MCF 10A (cell line): ENCODE results near the gene DUSP2. TPM values are rescaled to one million over a fixed set of nuclear protein-coding genes. Genes with fewer than 3 reads are reported as not detected.

Source experiments
- BruUV-seq: library from RNA; stranded (reverse); fragments of 400-500 nt; replicated peaks from 2 replicates; lab custom pipeline; 2021; lab: Mats Ljungman, UMichigan
- CTCF ChIA-PET: fragments of 300-600 bp; sonication (Branson Sonifier 250); formaldehyde crosslinking; extraction: SDS; loops from one replicate; lab custom pipeline; 2021; ENCODE audit warnings: antibody characterized with exemption, inconsistent platforms; lab: Yijun Ruan, JAX
- POLR2A ChIA-PET: fragments of 300-600, 350-650 bp; sonication (Branson Sonifier 250); formaldehyde crosslinking; extraction: SDS; loops from one replicate; lab custom pipeline; 2020; ENCODE audit warnings: antibody characterized with exemption, inconsistent platforms; lab: Yijun Ruan, JAX
- DNase-seq: peaks from one replicate; pipeline ENCODE4 v3.0.0-alpha.2; 2018; ENCODE audit not compliant: unreplicated experiment
- H3K27ac Mint-ChIP-seq: one replicate; pipeline ENCODE4 v1.8.0; 2022; ENCODE audit warnings: mild to moderate bottlenecking, low read depth, mixed read lengths; ENCODE audit not compliant: unreplicated experiment
- H3K27me3 Mint-ChIP-seq: one replicate; pipeline ENCODE4 v1.8.0; 2022; ENCODE audit warnings: mixed read lengths; ENCODE audit not compliant: insufficient read depth, unreplicated experiment
- H3K36me3 Mint-ChIP-seq: one replicate; pipeline ENCODE4 v1.8.0; 2022; ENCODE audit warnings: mild to moderate bottlenecking, moderate library complexity, mixed read lengths; ENCODE audit not compliant: insufficient read depth, unreplicated experiment
- H3K4me1 Mint-ChIP-seq: one replicate; pipeline ENCODE4 v1.8.0; 2022; ENCODE audit warnings: mixed read lengths; ENCODE audit not compliant: insufficient read depth, unreplicated experiment
- H3K4me3 Mint-ChIP-seq: one replicate; pipeline ENCODE4 v1.8.0; 2022; ENCODE audit warnings: mild to moderate bottlenecking, moderate library complexity, mixed read lengths; ENCODE audit not compliant: unreplicated experiment
- H3K9me3 Mint-ChIP-seq: one replicate; pipeline ENCODE4 v1.8.0; 2022; ENCODE audit warnings: mixed read lengths; ENCODE audit not compliant: unreplicated experiment
- intact Hi-C: fragments of 100-400 bp; cut with micrococcal nuclease; formaldehyde crosslinking; loops from 2 replicates; pipeline ENCODE4 v1.14.1; 2022
- total RNA-seq: library from RNA; stranded (reverse); gene quantifications from 2 replicates; pipeline ENCODE4 v1.2.3, GENCODE V29; 2022
- TF ChIP-seq, protein P1 (sequence below): fragments of 200-600 bp; IDR thresholded peaks from one replicate; pipeline ENCODE4 v1.8.0; 2022; ENCODE audit warnings: antibody characterized with exemption, mild to moderate bottlenecking; ENCODE audit not compliant: unreplicated experiment

DUSP2 gene
- total RNA-seq, 1 experiment from 2014 or later: 3.3 TPM

DNA sequence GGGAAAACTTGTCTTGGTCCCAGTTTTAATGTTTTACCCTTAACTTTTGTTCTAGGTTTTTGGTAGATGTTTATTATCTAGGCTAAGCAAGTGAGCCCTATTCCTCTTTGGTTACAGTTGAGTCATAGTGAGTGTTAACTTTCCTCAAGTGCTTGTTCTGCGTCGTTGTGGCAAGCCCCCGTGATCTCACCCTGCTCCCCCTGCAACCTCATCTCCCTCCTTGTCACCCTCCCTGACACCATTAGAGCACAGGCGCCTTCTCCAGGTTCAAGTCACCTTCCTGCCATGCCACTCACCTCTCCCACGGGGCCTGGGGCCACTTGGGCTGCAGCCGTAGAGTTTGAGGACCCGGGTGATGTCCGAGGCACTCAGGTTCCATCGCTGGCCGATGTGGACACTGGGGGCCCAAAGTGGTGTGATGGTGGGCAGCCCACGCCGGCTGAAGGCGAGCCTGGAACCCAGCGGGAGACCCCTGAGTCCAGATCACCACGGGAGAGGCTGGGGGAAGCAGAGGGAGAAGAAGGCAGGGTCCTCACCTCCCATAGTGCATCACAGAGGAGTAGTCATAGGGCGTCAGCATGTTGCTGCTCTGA is 15.6 kb downstream of the DUSP2 start:
- H3K4me1 Mint-ChIP-seq: no peaks in the 10 kb centered on the region
- CTCF ChIA-PET: interaction anchor here (1.0 to 2.2 kb wide), 2 partner anchors 11 to 13 kb away, joined by 5 to 9 read pairs; no protein-coding TSS in a partner anchor
- no peaks in the 10 kb centered on the region for H3K36me3 Mint-ChIP-seq
- TF ChIP-seq, protein P1, sequence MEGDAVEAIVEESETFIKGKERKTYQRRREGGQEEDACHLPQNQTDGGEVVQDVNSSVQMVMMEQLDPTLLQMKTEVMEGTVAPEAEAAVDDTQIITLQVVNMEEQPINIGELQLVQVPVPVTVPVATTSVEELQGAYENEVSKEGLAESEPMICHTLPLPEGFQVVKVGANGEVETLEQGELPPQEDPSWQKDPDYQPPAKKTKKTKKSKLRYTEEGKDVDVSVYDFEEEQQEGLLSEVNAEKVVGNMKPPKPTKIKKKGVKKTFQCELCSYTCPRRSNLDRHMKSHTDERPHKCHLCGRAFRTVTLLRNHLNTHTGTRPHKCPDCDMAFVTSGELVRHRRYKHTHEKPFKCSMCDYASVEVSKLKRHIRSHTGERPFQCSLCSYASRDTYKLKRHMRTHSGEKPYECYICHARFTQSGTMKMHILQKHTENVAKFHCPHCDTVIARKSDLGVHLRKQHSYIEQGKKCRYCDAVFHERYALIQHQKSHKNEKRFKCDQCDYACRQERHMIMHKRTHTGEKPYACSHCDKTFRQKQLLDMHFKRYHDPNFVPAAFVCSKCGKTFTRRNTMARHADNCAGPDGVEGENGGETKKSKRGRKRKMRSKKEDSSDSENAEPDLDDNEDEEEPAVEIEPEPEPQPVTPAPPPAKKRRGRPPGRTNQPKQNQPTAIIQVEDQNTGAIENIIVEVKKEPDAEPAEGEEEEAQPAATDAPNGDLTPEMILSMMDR: no peak
- peaks cover 65% of the 10 kb centered on the region for H3K27me3 Mint-ChIP-seq
- DNase-seq: no peak
- H3K4me3 Mint-ChIP-seq: no peak overlapping the region
- POLR2A ChIA-PET: no interaction called here
- intact Hi-C loops: no loop called here
- BruUV-seq: no TSS peak
- H3K27ac Mint-ChIP-seq: no peak overlapping the region
- no peaks in the 10 kb centered on the region for H3K9me3 Mint-ChIP-seq

DNA sequence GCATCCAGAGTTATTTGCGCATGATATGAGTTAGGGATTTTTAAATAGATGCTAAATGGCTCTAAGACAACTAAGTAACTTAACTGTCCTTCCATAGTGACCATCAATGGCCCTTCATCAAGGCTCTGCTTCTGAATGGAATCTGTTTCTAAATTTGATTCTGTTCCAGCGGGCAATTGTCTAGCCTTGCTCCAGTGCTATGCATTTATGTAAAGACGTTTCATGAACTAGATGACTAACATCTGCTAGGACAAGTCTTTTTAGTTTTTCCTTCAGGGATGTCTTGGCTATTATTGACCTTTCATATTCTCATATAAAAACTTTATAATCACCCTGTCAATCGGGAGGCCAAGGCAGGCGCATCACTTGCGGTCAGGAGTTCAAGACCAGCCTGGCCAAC is 16.8 kb downstream of the DUSP2 start:
- H3K9me3 Mint-ChIP-seq: no peaks in the 10 kb centered on the region
- POLR2A ChIA-PET: no interaction called here
- H3K36me3 Mint-ChIP-seq: no peaks in the 10 kb centered on the region
- peaks cover 67% of the 10 kb centered on the region for H3K27me3 Mint-ChIP-seq
- DNase-seq: no peak
- H3K27ac Mint-ChIP-seq: no peak overlapping the region
- CTCF ChIA-PET: no interaction called here
- BruUV-seq: no TSS peak
- TF ChIP-seq, protein P1: no peak
- H3K4me1 Mint-ChIP-seq: no peaks in the 10 kb centered on the region
- no peak overlapping the region for H3K4me3 Mint-ChIP-seq
- intact Hi-C loops: no loop called here

DNA sequence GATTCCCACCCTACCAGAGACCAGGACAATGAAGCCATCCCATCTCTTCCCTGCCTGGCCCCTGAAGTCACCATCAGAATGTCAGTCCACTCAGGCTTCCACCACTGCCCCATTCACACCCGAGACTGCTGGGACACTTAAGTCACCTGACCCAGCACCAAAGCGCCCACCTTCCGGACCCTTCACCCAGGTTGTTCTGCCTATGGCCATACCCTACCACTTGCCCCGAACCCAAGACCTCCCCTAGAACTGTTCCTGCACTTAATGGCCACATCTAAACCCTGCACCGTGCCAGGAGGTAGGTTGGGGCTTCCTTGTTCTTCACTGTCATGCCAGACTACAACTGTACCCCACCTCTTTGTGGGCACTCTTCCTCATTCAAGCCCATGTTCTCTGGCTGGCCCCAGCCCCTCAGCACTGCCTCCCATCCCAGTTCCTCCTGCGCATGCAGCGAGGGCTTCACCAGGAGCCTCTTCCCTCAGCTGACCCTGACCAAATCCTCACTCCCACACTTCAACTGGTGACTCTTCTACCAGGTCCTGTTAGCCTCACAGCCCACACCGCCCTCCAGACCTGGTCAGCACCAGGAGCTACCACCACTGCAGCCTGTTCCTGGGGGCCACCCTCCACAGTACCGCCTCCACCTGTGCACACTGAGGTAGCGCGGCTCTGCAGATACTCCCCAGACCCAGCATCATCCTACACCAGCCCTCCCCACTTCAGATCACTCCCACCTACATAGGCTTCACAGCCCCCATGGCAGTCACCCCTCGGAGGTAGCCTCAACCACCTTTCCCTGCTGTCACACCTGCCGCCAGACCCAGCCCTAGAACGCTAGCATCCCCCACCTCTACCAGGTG is 20.6 kb downstream of the DUSP2 start:
- Mint-ChIP-seq H3K36me3 (no peaks in the 10 kb centered on the region), H3K4me1 (no peaks in the 10 kb centered on the region), H3K9me3 (no peaks in the 10 kb centered on the region), H3K27ac (no peak overlapping the region), H3K27me3 (peaks cover 67% of the 10 kb centered on the region), H3K4me3 (no peak overlapping the region)
- no peak for DNase-seq
- POLR2A ChIA-PET: no interaction called here
- BruUV-seq: no TSS peak
- TF ChIP-seq, protein P1: no peak
- intact Hi-C loops: no loop called here
- CTCF ChIA-PET: interaction anchor here (0.6 to 0.8 kb wide), 3 partner anchors 13 to 248 kb away, joined by 3 to 5 read pairs (median 4); partner anchors contain the start of gene ASTL

DNA sequence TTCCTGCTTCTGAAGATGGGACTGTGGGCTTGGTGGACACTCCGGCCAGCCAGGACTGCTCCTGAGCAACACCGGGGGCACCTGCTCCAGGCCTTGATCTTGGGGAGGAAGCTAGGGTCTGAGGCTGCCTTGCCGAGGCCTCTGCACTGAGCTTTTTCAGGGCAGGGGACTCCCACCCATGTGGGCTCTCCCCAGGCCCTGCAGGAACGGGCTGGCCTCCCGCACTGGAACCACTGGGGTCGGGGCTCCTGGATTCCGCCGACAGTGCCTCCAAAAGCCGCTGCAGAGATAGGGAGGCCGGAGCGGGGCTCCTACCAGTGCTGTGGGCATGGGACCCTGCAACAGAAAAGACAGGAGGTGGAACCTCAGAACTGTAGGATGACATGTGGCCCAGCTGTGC is 21.3 kb downstream of the DUSP2 start:
- TF ChIP-seq, protein P1: no peak
- peaks cover 67% of the 10 kb centered on the region for H3K27me3 Mint-ChIP-seq
- ChIA-PET POLR2A (no interaction called here), CTCF (interaction anchor here (0.6 kb wide), 1 partner anchor 248 kb away, joined by 4 read pairs; no protein-coding TSS in a partner anchor)
- no TSS peak for BruUV-seq
- no peak overlapping the region for H3K4me3 Mint-ChIP-seq
- no peaks in the 10 kb centered on the region for H3K9me3 Mint-ChIP-seq
- DNase-seq: no peak
- intact Hi-C loops: no loop called here
- no peak overlapping the region for H3K27ac Mint-ChIP-seq
- H3K4me1 Mint-ChIP-seq: no peaks in the 10 kb centered on the region
- no peaks in the 10 kb centered on the region for H3K36me3 Mint-ChIP-seq
